ENCODE measurements around the gene GDPD4.

- TF ChIP-seq CTCF (IDR thresholded peaks at IDR 0.05) (no peak), EP300 (IDR thresholded peaks at IDR 0.05) (no peak), POLR2A (IDR thresholded peaks at IDR 0.05) (no peak)
Measured at GRCh38 chr11:77289737-77290136, 11.7 kb downstream of the GDPD4 start.

Data from upper lobe of left lung (tissue), 4 donors.